GM18502 (cell line): ENCODE results near the gene MAP7D1.

ENCODE experiments used
- ATAC-seq: cut with Tn5 transposase; IDR thresholded peaks from one replicate; pipeline ENCODE4 v1.9.1; 2021; ENCODE audit warnings: mild to moderate bottlenecking; ENCODE audit not compliant: unreplicated experiment, poor library complexity

The MAP7D1 gene

DNA sequence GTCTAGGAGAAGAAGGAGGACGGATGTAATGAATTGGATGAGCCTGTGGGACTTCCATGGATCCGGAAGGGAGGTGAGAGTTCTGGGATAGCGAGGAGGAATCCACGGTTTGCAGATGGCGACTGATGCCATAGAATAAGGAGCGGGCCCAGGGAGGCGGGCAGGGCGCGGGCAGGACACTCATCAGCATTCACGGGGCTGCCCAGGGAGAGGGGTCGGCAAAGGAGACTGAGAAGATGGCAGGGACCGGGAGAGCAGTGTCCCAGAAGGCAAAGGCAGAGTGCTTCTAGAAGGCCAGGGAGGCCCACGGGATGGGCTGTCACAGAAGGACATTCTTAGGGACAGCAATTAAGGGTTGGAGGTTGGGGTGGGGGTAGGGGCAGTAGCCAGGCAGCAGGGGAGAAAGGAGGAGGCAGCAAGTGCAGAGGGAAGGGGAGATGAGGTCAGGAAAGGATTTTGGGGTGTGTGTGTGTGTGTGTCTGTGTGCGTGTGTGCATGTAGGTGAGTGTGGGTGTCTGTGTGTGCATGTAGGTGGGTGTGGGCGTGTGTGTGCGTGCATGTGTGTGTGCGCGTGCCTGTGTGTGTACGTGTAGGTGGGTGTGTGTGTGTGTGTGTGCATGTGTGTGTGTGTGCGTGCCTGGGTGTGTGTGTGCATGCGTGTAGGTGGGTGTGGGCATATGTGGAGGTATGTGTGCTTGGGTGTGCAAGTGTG is 29.8 kb upstream of the MAP7D1 start:
- no peak for ATAC-seq

GRCh38 chr1:36126797-36127500 is 29.0 kb upstream of the MAP7D1 start:
- no peak for ATAC-seq

- no peak for ATAC-seq
Observed at GRCh38 chr1:36128126-36128904, 27.6 kb upstream of the MAP7D1 start.

DNA sequence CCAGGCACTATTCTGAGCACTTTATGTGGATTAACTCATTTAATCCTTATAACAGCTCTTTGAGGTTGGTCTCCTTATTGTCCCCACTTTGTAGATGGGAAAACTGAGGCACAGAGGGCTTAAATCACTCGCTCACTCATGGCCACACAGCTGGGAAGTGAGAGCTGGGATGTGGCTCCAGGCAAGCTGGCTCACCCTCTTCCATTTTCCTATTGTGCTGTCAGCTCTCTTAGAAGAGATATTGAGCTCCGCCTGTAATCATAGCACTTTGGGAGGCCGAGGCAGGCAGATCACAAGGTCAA is 27.1 kb upstream of the MAP7D1 start:
- ATAC-seq, result no peak

DNA sequence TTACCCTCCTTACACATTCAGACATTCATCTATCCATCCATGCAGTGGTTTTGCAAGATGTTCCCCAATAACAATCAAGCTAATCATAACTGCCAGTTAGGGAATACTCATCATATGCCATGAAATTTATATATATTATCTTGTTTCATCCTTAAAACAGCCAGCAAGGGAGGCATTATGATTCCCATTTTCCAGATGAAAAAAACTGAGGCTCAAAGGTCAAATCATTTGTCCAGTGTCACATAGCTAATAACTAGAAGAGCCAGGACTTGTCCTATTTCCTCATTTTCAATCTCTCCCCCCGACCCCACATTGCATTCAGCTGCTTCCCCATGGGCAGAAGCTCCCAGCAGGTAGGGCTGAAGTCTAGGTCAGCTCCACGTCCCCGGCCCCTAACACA is 23.9 kb upstream of the MAP7D1 start:
- ATAC-seq, result no peak

- ATAC-seq, result no peak
Observed at GRCh38 chr1:36133484-36133883, 22.5 kb upstream of the MAP7D1 start.

- ATAC-seq, result no peak
Observed at GRCh38 chr1:36134031-36134430, 21.9 kb upstream of the MAP7D1 start.

- no peak for ATAC-seq
Observed at GRCh38 chr1:36134505-36135329, 21.2 kb upstream of the MAP7D1 start.

GRCh38 chr1:36135330-36135667 is 20.7 kb upstream of the MAP7D1 start:
- no peak for ATAC-seq

DNA sequence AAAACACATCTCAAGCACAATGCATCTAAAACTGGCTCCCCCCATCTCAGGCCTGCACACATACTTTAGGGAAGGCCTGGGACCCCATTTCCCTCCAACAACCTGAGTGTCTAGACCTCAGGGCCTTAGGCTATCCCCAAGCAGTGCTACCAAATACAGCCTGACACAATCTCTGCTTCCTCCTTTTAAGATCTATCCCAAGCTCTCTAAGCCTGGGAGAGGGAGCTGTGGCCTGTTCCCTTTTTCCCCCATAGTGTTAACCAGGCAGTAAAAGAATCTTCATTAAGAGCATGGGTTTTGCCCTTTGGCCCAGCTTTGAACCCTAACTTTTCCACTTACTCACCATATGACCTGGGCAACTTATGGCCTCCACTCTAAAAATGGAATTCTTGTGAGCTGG is 20.2 kb upstream of the MAP7D1 start:
- ATAC-seq, result no peak

DNA sequence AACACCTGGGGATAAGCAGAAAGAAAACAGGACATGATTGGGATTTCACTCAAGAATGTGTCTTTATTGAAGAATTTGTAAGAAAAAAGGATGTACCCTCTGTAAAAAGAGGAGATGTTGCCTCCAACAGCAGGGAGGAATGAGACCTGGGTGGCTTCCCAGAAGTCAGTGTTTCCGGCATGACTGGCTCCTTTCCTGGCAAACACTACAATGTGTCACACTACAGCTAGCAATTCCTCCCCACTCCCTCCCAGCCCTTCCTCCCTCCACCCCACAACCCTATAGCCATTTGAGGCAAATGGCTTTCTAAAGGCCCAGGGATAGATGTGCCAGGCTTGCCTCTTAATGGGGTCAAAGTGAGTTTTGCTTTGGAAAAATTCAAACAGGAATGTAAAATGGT is 19.4 kb upstream of the MAP7D1 start:
- ATAC-seq, result no peak

DNA sequence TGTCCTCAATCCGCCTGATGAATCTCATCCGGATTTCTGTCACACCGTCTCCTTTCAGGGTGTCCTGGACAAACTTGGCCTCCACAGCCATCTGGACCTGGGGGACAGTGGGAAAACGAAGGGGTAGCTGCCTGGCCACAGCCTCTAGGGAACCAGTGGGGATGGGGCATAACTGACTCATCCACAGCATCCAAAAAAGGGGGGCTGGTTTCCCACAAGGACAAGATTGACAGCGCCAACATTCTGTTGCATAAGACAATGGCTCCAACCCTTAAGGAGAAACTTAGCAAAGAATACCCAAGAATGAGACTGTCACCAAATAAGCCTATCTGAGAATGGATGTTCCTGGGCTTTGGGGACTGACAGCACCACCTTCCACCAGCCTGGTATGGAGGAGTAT is 18.7 kb upstream of the MAP7D1 start:
- no peak for ATAC-seq

- ATAC-seq, result no peak
Observed at GRCh38 chr1:36137776-36138175, 18.2 kb upstream of the MAP7D1 start.

GRCh38 chr1:36139521-36139920 is 16.4 kb upstream of the MAP7D1 start:
- ATAC-seq, result no peak

DNA sequence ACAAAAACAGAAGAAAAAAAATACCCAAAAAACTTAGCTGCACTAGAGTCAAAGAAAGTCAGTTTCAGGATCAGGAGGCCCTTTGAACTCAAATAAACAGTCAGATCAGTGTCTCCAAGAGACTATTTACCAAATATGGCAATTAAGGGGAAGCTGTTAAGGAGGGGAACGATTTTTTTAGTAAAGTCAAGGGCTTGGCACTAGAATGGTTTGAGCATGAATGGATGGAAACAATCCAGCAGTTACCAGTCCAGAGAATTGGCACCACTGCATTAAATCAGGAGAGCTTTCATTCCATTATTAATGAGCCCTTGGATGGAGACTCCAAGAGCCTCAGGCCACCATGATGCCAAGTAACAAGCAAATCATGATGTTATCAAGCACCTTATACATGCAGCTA is 13.8 kb upstream of the MAP7D1 start:
- ATAC-seq, result no peak

GRCh38 chr1:36143424-36143823 is 12.5 kb upstream of the MAP7D1 start:
- no peak for ATAC-seq

DNA sequence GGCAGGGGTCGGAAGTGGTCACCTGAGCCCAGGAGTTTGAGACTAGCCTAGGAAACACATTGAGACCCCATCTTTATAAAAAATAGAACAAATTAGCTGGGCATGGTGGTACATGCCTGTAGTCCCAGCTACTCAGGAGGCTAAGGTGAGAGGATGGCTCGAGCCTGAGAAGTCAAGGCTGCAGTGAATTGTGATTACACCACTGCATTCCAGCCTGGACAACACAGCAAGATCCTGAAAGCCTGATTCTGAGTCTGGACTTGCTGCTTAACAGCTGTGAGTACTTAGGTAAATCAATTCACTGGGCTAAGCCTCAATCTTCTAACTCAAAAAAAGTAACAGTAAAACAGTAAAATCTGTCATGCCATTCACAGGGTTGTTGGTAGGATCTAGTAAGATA is 11.5 kb upstream of the MAP7D1 start:
- ATAC-seq, result no peak

- ATAC-seq, result no peak
Observed at GRCh38 chr1:36148821-36149236, 7.1 kb upstream of the MAP7D1 start.

DNA sequence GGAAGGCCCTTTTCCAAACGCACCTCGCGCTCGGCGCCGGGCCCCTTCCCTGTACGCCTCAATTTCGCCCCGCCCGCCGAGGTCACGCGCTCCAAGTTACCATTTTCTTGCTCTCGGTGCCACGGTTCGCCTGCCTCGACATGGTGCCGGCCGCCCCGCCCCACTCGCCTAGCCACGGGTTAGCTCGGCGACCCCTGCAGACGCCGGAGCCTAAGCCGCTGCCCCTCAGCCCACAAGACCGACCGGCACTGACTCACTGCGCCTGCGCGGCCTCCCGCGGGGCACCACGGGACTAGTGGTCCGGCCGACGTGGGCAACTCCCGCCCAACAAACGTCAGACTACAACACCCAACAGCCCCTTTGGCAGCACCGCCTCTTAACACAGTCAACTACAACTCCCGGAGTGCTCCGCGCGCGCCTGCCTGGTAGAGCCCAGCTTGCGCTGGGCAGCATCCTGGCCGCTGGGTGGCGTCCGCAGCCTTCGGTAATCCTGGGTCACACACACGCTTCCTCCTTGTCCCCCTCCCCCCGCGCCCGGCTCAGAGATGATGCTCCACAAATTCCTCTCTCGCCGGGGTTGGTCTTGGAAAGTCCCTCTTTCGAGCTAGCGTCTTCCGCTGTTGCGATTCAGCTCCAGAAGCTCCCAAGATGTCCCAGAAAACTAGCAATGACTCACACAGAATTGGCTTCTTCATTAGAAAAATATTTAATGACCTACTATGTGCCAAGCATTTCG is 6.6 kb upstream of the MAP7D1 start, which contains the start of gene TRAPPC3:
TSS of gene TRAPPC3 (minus strand) at position 250 of the 736 bp plus-strand sequence. CDS start at position 142, 108 bp downstream.
- ATAC-seq, result peak; percentile 90

GRCh38 chr1:36149973-36150295 is 6.0 kb upstream of the MAP7D1 start:
- ATAC-seq, result no peak
